ENCODE results near the gene ETV6.
"Not testable (repeated sequence)": the region's sequence is repeated elsewhere in the genome, so short reads cannot be mapped to it uniquely, and the experiment has no call there.

Gene ETV6

GRCh38 chr12:11677093-11677492 is 27.6 kb downstream of the ETV6 start:
- no peak overlapping the region for H3K27ac ChIP-seq (ENCODE audit: low read length)
- H3K79me2 ChIP-seq (ENCODE audit: insufficient read depth, low read length) = peaks cover 97% of the 10 kb centered on the region
- H3K4me1 ChIP-seq (ENCODE audit: insufficient read depth, low read length) = peaks cover 21% of the 10 kb centered on the region
- H3K4me3 ChIP-seq (ENCODE audit: low read depth in 1 of 2, low read length in 2 of 2) = no peak overlapping the region
- H3K9ac ChIP-seq (ENCODE audit: low read depth, low read length) = no peak overlapping the region
- peaks cover 73% of the 10 kb centered on the region for H4K20me1 ChIP-seq (ENCODE audit: insufficient read depth, low read length)
- ATAC-seq (ENCODE audit: insufficient read depth, low read depth) = no peak
- TF ChIP-seq EZH2 (IDR thresholded peaks at IDR 0.05; ENCODE audit: borderline replicate concordance, low read depth, low read length, severe bottlenecking) = no peak
- TF ChIP-seq, protein P1, sequence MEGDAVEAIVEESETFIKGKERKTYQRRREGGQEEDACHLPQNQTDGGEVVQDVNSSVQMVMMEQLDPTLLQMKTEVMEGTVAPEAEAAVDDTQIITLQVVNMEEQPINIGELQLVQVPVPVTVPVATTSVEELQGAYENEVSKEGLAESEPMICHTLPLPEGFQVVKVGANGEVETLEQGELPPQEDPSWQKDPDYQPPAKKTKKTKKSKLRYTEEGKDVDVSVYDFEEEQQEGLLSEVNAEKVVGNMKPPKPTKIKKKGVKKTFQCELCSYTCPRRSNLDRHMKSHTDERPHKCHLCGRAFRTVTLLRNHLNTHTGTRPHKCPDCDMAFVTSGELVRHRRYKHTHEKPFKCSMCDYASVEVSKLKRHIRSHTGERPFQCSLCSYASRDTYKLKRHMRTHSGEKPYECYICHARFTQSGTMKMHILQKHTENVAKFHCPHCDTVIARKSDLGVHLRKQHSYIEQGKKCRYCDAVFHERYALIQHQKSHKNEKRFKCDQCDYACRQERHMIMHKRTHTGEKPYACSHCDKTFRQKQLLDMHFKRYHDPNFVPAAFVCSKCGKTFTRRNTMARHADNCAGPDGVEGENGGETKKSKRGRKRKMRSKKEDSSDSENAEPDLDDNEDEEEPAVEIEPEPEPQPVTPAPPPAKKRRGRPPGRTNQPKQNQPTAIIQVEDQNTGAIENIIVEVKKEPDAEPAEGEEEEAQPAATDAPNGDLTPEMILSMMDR (IDR thresholded peaks at IDR 0.05; ENCODE audit: borderline replicate concordance, extremely low read depth, low read length, poor library complexity, severe bottlenecking) = no peak
- H3K9me3 ChIP-seq (ENCODE audit: insufficient read depth, low read length, severe bottlenecking) = no peaks in the 10 kb centered on the region
- no peak overlapping the region for H2AFZ ChIP-seq (ENCODE audit: low read depth, low read length)
- DNase-seq = no peak
- no peaks in the 10 kb centered on the region for H3K27me3 ChIP-seq (ENCODE audit: insufficient read depth, low read length, poor library complexity)
- peaks cover 26% of the 10 kb centered on the region for H3K36me3 ChIP-seq (ENCODE audit: insufficient read depth, low read length)
- H3K4me2 ChIP-seq (ENCODE audit: insufficient read depth, low read length) = no peak overlapping the region

- Histone ChIP-seq H3K9ac (ENCODE audit: low read depth, low read length) (no peak overlapping the region), H3K4me1 (ENCODE audit: insufficient read depth, low read length) (peaks cover 16% of the 10 kb centered on the region), H3K4me2 (ENCODE audit: insufficient read depth, low read length) (no peak overlapping the region), H3K9me3 (ENCODE audit: insufficient read depth, low read length, severe bottlenecking) (no peaks in the 10 kb centered on the region), H3K27me3 (ENCODE audit: insufficient read depth, low read length, poor library complexity) (no peaks in the 10 kb centered on the region), H3K36me3 (ENCODE audit: insufficient read depth, low read length) (peaks cover 22% of the 10 kb centered on the region), H3K27ac (ENCODE audit: low read length) (no peak overlapping the region), H4K20me1 (ENCODE audit: insufficient read depth, low read length) (peaks cover 67% of the 10 kb centered on the region), H3K4me3 (ENCODE audit: low read depth in 1 of 2, low read length in 2 of 2) (no peak overlapping the region), H3K79me2 (ENCODE audit: insufficient read depth, low read length) (peaks cover 97% of the 10 kb centered on the region), H2AFZ (ENCODE audit: low read depth, low read length) (no peak overlapping the region)
- no peak for TF ChIP-seq EZH2 (IDR thresholded peaks at IDR 0.05; ENCODE audit: borderline replicate concordance, low read depth, low read length, severe bottlenecking)
- TF ChIP-seq, protein P1 (IDR thresholded peaks at IDR 0.05; ENCODE audit: borderline replicate concordance, extremely low read depth, low read length, poor library complexity, severe bottlenecking) = no peak
- no peak for ATAC-seq (ENCODE audit: insufficient read depth, low read depth)
- no peak for DNase-seq
Measured at GRCh38 chr12:11677752-11678151, 28.3 kb downstream of the ETV6 start.

GRCh38 chr12:11678781-11679180 is 29.3 kb downstream of the ETV6 start:
- Histone ChIP-seq H2AFZ (ENCODE audit: low read depth, low read length) (no peak overlapping the region), H3K79me2 (ENCODE audit: insufficient read depth, low read length) (peaks cover 97% of the 10 kb centered on the region), H3K4me2 (ENCODE audit: insufficient read depth, low read length) (no peak overlapping the region), H4K20me1 (ENCODE audit: insufficient read depth, low read length) (peaks cover 64% of the 10 kb centered on the region), H3K36me3 (ENCODE audit: insufficient read depth, low read length) (peaks cover 22% of the 10 kb centered on the region), H3K9ac (ENCODE audit: low read depth, low read length) (no peak overlapping the region), H3K9me3 (ENCODE audit: insufficient read depth, low read length, severe bottlenecking) (no peaks in the 10 kb centered on the region), H3K27me3 (ENCODE audit: insufficient read depth, low read length, poor library complexity) (no peaks in the 10 kb centered on the region), H3K4me3 (ENCODE audit: low read depth in 1 of 2, low read length in 2 of 2) (no peak overlapping the region), H3K27ac (ENCODE audit: low read length) (no peak overlapping the region), H3K4me1 (ENCODE audit: insufficient read depth, low read length) (peaks cover 12% of the 10 kb centered on the region)
- no peak for ATAC-seq (ENCODE audit: insufficient read depth, low read depth)
- no peak for DNase-seq
- TF ChIP-seq, protein P1 (IDR thresholded peaks at IDR 0.05; ENCODE audit: borderline replicate concordance, extremely low read depth, low read length, poor library complexity, severe bottlenecking) = no peak
- TF ChIP-seq EZH2 (IDR thresholded peaks at IDR 0.05; ENCODE audit: borderline replicate concordance, low read depth, low read length, severe bottlenecking) = no peak

DNA sequence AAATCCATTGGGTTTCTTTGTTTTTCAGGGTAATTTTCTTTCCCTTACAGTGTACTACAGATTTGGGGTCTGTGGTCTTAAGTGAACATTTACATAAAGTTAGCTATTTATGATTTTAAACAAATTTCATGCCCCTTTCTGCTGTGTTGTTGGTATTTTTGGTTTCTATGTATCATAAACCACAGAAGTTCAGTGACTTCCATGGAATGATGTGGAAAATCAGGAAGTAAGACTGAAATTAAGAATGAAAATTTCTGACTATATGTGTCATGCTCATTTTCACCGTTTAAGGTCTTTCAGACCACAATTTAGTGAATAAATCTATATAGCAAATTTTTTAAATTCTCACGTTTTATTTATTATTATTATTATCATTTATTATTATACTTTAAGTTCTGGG is 31.7 kb downstream of the ETV6 start:
- Histone ChIP-seq H3K4me1 (ENCODE audit: insufficient read depth, low read length) (no peaks in the 10 kb centered on the region), H3K79me2 (ENCODE audit: insufficient read depth, low read length) (peaks cover 97% of the 10 kb centered on the region), H3K36me3 (ENCODE audit: insufficient read depth, low read length) (peaks cover 24% of the 10 kb centered on the region), H2AFZ (ENCODE audit: low read depth, low read length) (no peak overlapping the region), H3K9me3 (ENCODE audit: insufficient read depth, low read length, severe bottlenecking) (no peaks in the 10 kb centered on the region), H3K4me2 (ENCODE audit: insufficient read depth, low read length) (no peak overlapping the region), H3K27ac (ENCODE audit: low read length) (no peak overlapping the region), H3K9ac (ENCODE audit: low read depth, low read length) (no peak overlapping the region), H4K20me1 (ENCODE audit: insufficient read depth, low read length) (peaks cover 58% of the 10 kb centered on the region), H3K4me3 (ENCODE audit: low read depth in 1 of 2, low read length in 2 of 2) (no peak overlapping the region), H3K27me3 (ENCODE audit: insufficient read depth, low read length, poor library complexity) (no peaks in the 10 kb centered on the region)
- ATAC-seq (ENCODE audit: insufficient read depth, low read depth) (no peak), DNase-seq (no peak)
- no peak for TF ChIP-seq EZH2 (IDR thresholded peaks at IDR 0.05; ENCODE audit: borderline replicate concordance, low read depth, low read length, severe bottlenecking)
- TF ChIP-seq, protein P1 (IDR thresholded peaks at IDR 0.05; ENCODE audit: borderline replicate concordance, extremely low read depth, low read length, poor library complexity, severe bottlenecking) = no peak

- H3K27me3 ChIP-seq (ENCODE audit: insufficient read depth, low read length, poor library complexity); H2AFZ ChIP-seq (ENCODE audit: low read depth, low read length); H3K9ac ChIP-seq (ENCODE audit: low read depth, low read length); H3K4me2 ChIP-seq (ENCODE audit: insufficient read depth, low read length); ATAC-seq (ENCODE audit: insufficient read depth, low read depth); DNase-seq; H3K27ac ChIP-seq (ENCODE audit: low read length); H3K9me3 ChIP-seq (ENCODE audit: insufficient read depth, low read length, severe bottlenecking); H3K4me3 ChIP-seq (ENCODE audit: low read depth in 1 of 2, low read length in 2 of 2); H3K4me1 ChIP-seq (ENCODE audit: insufficient read depth, low read length): not testable (repeated sequence)
- H3K36me3 ChIP-seq (ENCODE audit: insufficient read depth, low read length) = peaks cover 21% of the 10 kb centered on the region
- peaks cover 54% of the 10 kb centered on the region for H4K20me1 ChIP-seq (ENCODE audit: insufficient read depth, low read length)
- peaks cover 97% of the 10 kb centered on the region for H3K79me2 ChIP-seq (ENCODE audit: insufficient read depth, low read length)
Measured at GRCh38 chr12:11681695-11682094, 32.2 kb downstream of the ETV6 start.
